ENCODE results near the gene ZNF787. TPM values are rescaled to one million over a fixed set of nuclear protein-coding genes. Genes with fewer than 3 reads are reported as not detected.

Gene ZNF787
- total and polyA plus RNA-seq, 2 of the 13 experiments (the other 11 are each of a cell fraction or from before 2014, with no cell fraction given): 15.1 to 42.8 TPM

DNA sequence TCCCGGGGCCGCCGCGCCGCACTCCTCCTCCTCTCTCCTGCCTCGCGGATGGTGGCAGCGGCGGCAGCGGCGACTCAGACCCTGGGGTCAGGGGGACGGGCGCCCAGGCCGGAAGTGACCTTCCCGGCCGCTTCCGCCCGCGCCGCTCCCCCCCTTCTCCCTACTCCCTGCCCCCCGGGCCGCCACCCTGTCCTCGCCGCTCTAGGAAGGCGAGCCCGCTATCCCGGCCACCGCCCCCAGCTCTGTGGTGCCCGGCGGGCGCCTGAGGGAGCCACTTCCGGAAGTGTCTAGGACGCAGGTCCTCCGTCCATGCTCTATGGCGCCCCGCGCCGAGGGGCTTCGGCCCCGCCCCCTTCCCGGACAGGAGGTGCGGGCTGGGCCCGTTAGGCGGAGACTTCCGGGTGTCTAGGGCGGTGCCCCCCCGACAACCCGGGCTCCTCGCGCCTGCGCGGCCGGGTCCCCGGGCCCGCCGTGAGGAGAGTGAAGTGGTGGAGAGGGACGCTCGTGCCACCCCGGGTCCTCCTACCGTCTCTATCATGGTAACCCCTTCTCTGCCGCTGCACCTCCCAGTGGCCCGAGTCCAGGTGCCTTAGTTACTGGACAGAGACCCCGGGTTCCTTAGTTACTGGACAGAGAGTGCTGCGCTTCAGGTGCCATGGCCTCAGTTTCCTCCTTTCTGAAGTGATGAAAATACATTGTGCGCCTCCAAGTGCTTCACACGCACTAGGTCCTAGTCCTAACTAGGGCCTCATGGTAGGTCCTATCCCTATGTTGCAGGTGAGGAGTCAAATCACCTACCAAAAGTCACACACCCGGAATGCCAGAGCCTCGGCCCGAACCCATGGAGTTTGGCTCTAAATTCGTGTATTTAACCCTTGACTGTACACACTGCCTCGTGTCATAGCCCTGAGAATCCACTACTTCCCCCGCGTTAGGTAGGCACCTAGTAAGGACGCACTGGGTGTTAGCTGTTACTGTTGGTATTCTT, at the start of gene ZNF787 (continued):
- TF ChIP-seq, protein P1, sequence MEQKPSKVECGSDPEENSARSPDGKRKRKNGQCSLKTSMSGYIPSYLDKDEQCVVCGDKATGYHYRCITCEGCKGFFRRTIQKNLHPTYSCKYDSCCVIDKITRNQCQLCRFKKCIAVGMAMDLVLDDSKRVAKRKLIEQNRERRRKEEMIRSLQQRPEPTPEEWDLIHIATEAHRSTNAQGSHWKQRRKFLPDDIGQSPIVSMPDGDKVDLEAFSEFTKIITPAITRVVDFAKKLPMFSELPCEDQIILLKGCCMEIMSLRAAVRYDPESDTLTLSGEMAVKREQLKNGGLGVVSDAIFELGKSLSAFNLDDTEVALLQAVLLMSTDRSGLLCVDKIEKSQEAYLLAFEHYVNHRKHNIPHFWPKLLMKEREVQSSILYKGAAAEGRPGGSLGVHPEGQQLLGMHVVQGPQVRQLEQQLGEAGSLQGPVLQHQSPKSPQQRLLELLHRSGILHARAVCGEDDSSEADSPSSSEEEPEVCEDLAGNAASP (CRISPR knock-in tag; IDR thresholded peaks at IDR 0.05; ENCODE audit: borderline replicate concordance): 0 out of 2 replicates have a peak, but pooled peaks have one; percentile 7
- TF ChIP-seq MED8 (CRISPR knock-in tag; IDR thresholded peaks at IDR 0.05; ENCODE audit: insufficient replicate concordance) (peak; percentile 79), NCOA1 (CRISPR knock-in tag; IDR thresholded peaks at IDR 0.05) (peak; percentile 81), AGO2 (optimal IDR thresholded peaks at IDR 0.05; ENCODE audit: low read depth, low read length) (peak; percentile 30), ZNF180 (CRISPR knock-in tag; IDR thresholded peaks at IDR 0.05; ENCODE audit: borderline replicate concordance, low read depth) (no peak), MEIS2 (CRISPR knock-in tag; IDR thresholded peaks at IDR 0.05) (peak; percentile 48; the same call in 1 of the 2 replicates), ZNF850 (CRISPR knock-in tag; conservative IDR thresholded peaks at IDR 0.05) (no peak), RAD51 (IDR thresholded peaks at IDR 0.05; ENCODE audit: borderline replicate concordance) (no peak), TP53 (CRISPR knock-in tag; conservative IDR thresholded peaks at IDR 0.05) (no peak), DR1 (CRISPR knock-in tag; IDR thresholded peaks at IDR 0.05) (no peak), POLR2AphosphoS2 (IDR thresholded peaks at IDR 0.05; ENCODE audit: low read depth, low read length) (no peak), ZNF253 (CRISPR knock-in tag; IDR thresholded peaks at IDR 0.05; ENCODE audit: borderline replicate concordance) (no peak), ZNF292 (CRISPR knock-in tag; IDR thresholded peaks at IDR 0.05; ENCODE audit: borderline replicate concordance, low read depth) (no peak), RFXAP (CRISPR knock-in tag; IDR thresholded peaks at IDR 0.05; ENCODE audit: borderline replicate concordance) (no peak)
- TF ChIP-seq, protein P2, sequence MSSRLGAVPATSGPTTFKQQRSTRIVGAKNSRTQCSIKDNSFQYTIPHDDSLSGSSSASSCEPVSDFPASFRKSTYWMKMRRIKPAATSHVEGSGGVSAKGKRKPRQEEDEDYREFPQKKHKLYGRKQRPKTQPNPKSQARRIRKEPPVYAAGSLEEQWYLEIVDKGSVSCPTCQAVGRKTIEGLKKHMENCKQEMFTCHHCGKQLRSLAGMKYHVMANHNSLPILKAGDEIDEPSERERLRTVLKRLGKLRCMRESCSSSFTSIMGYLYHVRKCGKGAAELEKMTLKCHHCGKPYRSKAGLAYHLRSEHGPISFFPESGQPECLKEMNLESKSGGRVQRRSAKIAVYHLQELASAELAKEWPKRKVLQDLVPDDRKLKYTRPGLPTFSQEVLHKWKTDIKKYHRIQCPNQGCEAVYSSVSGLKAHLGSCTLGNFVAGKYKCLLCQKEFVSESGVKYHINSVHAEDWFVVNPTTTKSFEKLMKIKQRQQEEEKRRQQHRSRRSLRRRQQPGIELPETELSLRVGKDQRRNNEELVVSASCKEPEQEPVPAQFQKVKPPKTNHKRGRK (CRISPR knock-in tag; IDR thresholded peaks at IDR 0.05): no peak
- TF ChIP-seq, protein P3, sequence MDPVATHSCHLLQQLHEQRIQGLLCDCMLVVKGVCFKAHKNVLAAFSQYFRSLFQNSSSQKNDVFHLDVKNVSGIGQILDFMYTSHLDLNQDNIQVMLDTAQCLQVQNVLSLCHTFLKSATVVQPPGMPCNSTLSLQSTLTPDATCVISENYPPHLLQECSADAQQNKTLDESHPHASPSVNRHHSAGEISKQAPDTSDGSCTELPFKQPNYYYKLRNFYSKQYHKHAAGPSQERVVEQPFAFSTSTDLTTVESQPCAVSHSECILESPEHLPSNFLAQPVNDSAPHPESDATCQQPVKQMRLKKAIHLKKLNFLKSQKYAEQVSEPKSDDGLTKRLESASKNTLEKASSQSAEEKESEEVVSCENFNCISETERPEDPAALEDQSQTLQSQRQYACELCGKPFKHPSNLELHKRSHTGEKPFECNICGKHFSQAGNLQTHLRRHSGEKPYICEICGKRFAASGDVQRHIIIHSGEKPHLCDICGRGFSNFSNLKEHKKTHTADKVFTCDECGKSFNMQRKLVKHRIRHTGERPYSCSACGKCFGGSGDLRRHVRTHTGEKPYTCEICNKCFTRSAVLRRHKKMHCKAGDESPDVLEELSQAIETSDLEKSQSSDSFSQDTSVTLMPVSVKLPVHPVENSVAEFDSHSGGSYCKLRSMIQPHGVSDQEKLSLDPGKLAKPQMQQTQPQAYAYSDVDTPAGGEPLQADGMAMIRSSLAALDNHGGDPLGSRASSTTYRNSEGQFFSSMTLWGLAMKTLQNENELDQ (CRISPR knock-in tag; IDR thresholded peaks at IDR 0.05; ENCODE audit: borderline replicate concordance): no peak
- TF ChIP-seq, protein P4, sequence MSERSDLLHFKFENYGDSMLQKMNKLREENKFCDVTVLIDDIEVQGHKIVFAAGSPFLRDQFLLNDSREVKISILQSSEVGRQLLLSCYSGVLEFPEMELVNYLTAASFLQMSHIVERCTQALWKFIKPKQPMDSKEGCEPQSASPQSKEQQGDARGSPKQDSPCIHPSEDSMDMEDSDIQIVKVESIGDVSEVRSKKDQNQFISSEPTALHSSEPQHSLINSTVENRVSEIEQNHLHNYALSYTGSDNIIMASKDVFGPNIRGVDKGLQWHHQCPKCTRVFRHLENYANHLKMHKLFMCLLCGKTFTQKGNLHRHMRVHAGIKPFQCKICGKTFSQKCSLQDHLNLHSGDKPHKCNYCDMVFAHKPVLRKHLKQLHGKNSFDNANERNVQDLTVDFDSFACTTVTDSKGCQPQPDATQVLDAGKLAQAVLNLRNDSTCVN (CRISPR knock-in tag; IDR thresholded peaks at IDR 0.05; ENCODE audit: borderline replicate concordance): no peak; the same call in 1 of the 2 replicates

Measured in HepG2 (cell line).